ENCODE results near the gene HS3ST1. TPM values are rescaled to one million over a fixed set of nuclear protein-coding genes. Genes with fewer than 3 reads are reported as not detected.
A peak's percentile ranks its signal among the peaks of the same experiment; 100 is the strongest.

HS3ST1 gene
- total RNA-seq (under 1 TPM; 0.05 to 0.50 (median 0.25) TPM), polyA plus RNA-seq (under 1 TPM; 0.04 to 0.29 (median 0.10) TPM)
- long read RNA-seq, donor 1: 0 reads
- long read RNA-seq, donor 2: 0 reads

DNA sequence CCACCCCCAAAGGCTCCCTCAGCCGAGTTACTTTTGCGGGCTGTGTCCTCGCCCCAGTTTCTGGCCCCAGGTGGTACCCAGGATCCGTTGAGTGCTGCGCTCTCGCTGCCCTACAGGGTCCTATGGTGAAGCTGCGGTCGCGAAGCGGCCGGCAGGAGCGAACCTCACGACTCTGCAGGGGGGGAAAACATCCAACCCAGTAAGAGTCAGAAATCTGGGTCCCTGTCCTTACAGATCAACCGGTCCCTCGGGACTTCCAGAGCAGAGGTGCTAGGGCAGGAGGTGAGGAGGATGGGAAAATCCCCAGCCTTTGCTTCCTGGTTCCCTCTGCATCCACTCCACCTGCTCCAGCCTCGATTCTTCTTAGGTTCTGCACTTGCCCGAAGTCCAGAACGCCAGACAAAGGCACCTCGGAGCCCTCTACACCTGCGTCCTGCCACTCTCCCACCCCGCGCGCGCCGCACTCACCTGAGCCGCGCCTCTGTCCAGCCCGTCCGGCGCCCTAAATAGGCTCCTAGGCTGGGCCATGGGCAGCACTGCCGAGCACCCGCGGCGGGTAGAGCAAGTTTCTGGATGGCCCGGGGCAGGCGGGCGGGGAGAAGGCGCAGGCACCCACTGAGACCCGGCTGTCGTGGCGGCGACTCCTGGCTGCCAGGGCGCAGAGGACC lies at the start of gene HS3ST1:
TSS of gene HS3ST1 (minus strand) at position 664 of the 668 bp plus-strand sequence. CDS start 28,889 bp downstream, outside the sequence.
- DNase-seq (no peak), ATAC-seq (peak in 1 of 4 donors; percentile 17)
- Histone ChIP-seq H3K27me3 (ENCODE audit: insufficient read depth in 3 of 3, low read length in 2 of 3) (peaks cover 0 to 31% (median 0%) of the 10 kb centered on the region in 3 donors), H3K4me1 (no peaks in the 10 kb centered on the region), H3K27ac (no peak within 1 kb of the TSS), H3K4me3 (peak within 1 kb of the TSS; percentile 61), H3K9me3 (no peaks in the 10 kb centered on the region), H3K36me3 (ENCODE audit: insufficient read depth in 1 of 2, low read depth in 1 of 2) (no peaks in the 10 kb centered on the region)
- intact Hi-C loops (cut with DNase I): no loop called here
- 1 to 2% (median 2%) methylated on average over 38 to 43 of the region's 43 CpGs for WGBS, 3 donors
- TF ChIP-seq, protein P1, sequence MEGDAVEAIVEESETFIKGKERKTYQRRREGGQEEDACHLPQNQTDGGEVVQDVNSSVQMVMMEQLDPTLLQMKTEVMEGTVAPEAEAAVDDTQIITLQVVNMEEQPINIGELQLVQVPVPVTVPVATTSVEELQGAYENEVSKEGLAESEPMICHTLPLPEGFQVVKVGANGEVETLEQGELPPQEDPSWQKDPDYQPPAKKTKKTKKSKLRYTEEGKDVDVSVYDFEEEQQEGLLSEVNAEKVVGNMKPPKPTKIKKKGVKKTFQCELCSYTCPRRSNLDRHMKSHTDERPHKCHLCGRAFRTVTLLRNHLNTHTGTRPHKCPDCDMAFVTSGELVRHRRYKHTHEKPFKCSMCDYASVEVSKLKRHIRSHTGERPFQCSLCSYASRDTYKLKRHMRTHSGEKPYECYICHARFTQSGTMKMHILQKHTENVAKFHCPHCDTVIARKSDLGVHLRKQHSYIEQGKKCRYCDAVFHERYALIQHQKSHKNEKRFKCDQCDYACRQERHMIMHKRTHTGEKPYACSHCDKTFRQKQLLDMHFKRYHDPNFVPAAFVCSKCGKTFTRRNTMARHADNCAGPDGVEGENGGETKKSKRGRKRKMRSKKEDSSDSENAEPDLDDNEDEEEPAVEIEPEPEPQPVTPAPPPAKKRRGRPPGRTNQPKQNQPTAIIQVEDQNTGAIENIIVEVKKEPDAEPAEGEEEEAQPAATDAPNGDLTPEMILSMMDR (IDR thresholded peaks at IDR 0.05): no peak

DNA sequence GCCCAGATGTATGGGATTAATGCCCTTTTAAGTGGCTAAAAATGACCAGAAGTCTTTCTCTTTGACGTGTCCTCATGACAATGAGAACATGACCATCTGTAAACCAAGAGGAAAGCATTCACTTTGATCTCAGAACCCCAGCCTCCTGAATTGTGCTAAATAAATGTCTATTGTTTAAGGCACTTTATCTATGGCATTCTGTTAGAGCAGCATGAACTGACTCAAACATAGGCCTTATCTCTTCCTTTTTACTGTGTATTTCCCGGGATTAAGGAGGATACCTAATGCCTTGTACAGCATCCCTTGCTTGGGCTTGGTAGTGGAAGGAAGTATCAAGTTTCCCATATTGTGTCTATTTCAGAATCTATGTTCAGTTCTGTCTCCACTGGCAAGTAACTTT lies 47.2 kb upstream of the HS3ST1 start:
- H3K36me3 ChIP-seq (ENCODE audit: insufficient read depth in 1 of 2, low read depth in 1 of 2): no peaks in the 10 kb centered on the region
- TF ChIP-seq, protein P1 (IDR thresholded peaks at IDR 0.05): no peak
- no peaks in the 10 kb centered on the region for H3K27me3 ChIP-seq (ENCODE audit: insufficient read depth in 3 of 3, low read length in 2 of 3)
- H3K4me3 ChIP-seq: no peak overlapping the region
- H3K27ac ChIP-seq: no peak overlapping the region
- 56 to 61% (median 57%) methylated on average over 2 of the region's 2 CpGs for WGBS, 3 donors
- no peak for DNase-seq
- no peak for ATAC-seq
- intact Hi-C loops (cut with DNase I): no loop called here
- H3K4me1 ChIP-seq: no peaks in the 10 kb centered on the region
- no peaks in the 10 kb centered on the region for H3K9me3 ChIP-seq

DNA sequence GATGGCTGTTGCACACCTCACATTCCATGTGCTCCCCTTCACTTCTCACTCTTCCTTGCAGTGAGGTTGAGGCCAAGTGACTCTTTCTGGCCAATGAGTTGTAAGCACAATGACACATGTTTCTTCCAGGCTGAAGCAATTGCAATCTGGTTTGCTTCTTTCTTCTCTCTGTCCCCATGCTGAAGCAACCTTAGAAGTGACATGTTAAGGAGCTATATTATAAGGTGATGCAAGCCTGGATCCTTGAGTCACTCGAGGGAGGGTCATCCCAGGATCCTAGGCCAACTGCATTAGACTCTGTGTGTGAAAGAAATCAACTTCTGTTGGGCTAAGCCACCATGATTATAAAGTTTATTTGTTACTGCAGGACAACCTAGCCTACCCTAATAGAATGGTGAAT lies 45.5 kb upstream of the HS3ST1 start:
- DNase-seq (no peak), ATAC-seq (no peak)
- Histone ChIP-seq H3K36me3 (ENCODE audit: insufficient read depth in 1 of 2, low read depth in 1 of 2) (no peaks in the 10 kb centered on the region), H3K9me3 (no peaks in the 10 kb centered on the region), H3K4me3 (no peak overlapping the region), H3K27me3 (ENCODE audit: insufficient read depth in 3 of 3, low read length in 2 of 3) (no peaks in the 10 kb centered on the region), H3K27ac (no peak overlapping the region), H3K4me1 (no peaks in the 10 kb centered on the region)
- TF ChIP-seq, protein P1 (IDR thresholded peaks at IDR 0.05): no peak
- intact Hi-C loops (cut with DNase I): no loop called here
- 65 to 76% (median 71%) methylated on average over 1 of the region's 1 CpG for WGBS, 3 donors

DNA sequence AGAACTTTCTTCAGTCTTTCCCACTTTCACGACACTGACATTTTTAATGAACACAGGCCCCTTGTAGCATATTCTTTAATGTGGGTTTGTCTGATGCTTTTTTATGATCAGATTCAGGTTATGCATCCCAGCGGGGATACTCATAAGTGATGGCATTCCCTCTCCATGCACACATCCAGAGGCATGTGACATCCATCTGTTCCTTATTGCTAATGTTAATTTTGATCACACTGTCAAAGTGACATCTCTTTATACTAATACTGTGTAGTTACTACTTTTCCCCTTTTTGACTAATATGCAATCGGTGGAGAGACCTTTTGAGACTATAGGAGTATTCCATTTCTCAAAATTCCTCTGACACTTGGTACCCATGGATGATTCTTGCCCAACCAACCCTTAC lies 43.8 kb upstream of the HS3ST1 start:
- DNase-seq (no peak), ATAC-seq (no peak)

More for the DNA sequence above, 43.8 kb upstream of the HS3ST1 start:
- intact Hi-C loops (cut with DNase I): no loop called here
- H3K27ac ChIP-seq: no peak overlapping the region
- no peak overlapping the region for H3K4me3 ChIP-seq
- no peaks in the 10 kb centered on the region for H3K4me1 ChIP-seq
- H3K36me3 ChIP-seq (ENCODE audit: insufficient read depth in 1 of 2, low read depth in 1 of 2): no peaks in the 10 kb centered on the region
- no peaks in the 10 kb centered on the region for H3K9me3 ChIP-seq
- TF ChIP-seq, protein P1 (IDR thresholded peaks at IDR 0.05): no peak
- 88 to 91% (median 91%) methylated on average over 3 of the region's 3 CpGs for WGBS, 3 donors
- no peaks in the 10 kb centered on the region for H3K27me3 ChIP-seq (ENCODE audit: insufficient read depth in 3 of 3, low read length in 2 of 3)

Data from psoas muscle (tissue), 8 donors.